HEK293 (cell line): ENCODE results near the gene TMED1.
A peak's percentile ranks its signal among the peaks of the same experiment; 100 is the strongest.

ENCODE experiments used
- CTCF ChIA-PET: fragments of 350-600 bp; formaldehyde crosslinking; extraction: SDS; loops from one replicate; lab custom pipeline; 2021; ENCODE audit warnings: antibody characterized with exemption; lab: Yijun Ruan, JAX
- POLR2A ChIA-PET: fragments of 300-600 bp; formaldehyde crosslinking; extraction: SDS; loops from one replicate; lab custom pipeline; 2020; ENCODE audit warnings: antibody characterized with exemption, inconsistent platforms; lab: Yijun Ruan, JAX
- H3K27ac ChIP-seq: fragments of 200-500 bp; sonication (Bioruptor generic); 2 replicates; pipeline ENCODE4 v1.5.1; 2014; ENCODE audit warnings: low read depth, low read length, control low read depth, inconsistent platforms; ENCODE audit errors: extremely low read depth
- H3K36me3 ChIP-seq, 2 experiments: fragments of 200-500 bp in 1 of 2; sonication (Bioruptor generic) in 1 of 2; 1 replicate in 1 of 2; 2 replicates in 1 of 2; pipeline ENCODE4 v1.5.1; 2014 to 2017; ENCODE audit warnings: inconsistent platforms in 2 of 2, low read length in 2 of 2; ENCODE audit not compliant: control insufficient read depth in 2 of 2, insufficient read depth in 1 of 2
- H3K4me1 ChIP-seq: fragments of 200-500 bp; sonication (Bioruptor generic); 2 replicates; pipeline ENCODE4 v1.5.1; 2014; ENCODE audit warnings: mild to moderate bottlenecking, low read length, inconsistent platforms; ENCODE audit not compliant: control insufficient read depth, insufficient read depth
- H3K4me3 ChIP-seq: 2 replicates; pipeline ENCODE4 v1.5.1; 2011; ENCODE audit warnings: low read depth, mild to moderate bottlenecking, control low read depth, low read length, moderate library complexity
- H3K9me3 ChIP-seq: fragments of 200-500 bp; sonication (Bioruptor generic); 2 replicates; pipeline ENCODE4 v1.5.1; 2014; ENCODE audit warnings: low read depth, low read length, inconsistent platforms; ENCODE audit not compliant: control insufficient read depth, insufficient read depth
- FEZF1 ChIP-seq: fragments of 450-650 bp; formaldehyde crosslinking; IDR thresholded peaks from 2 replicates; pipeline ENCODE4 v1.5.1; 2016; ENCODE audit warnings: missing biosample characterization, missing genetic modification characterization
- PRDM1 ChIP-seq: fragments of 450-650 bp; formaldehyde crosslinking; IDR thresholded peaks from 2 replicates; pipeline ENCODE4; 2016; ENCODE audit warnings: missing biosample characterization, missing genetic modification characterization
- PRDM10 ChIP-seq: fragments of 450-650 bp; formaldehyde crosslinking; IDR thresholded peaks from 2 replicates; pipeline ENCODE4 v1.5.1; 2016; ENCODE audit warnings: missing biosample characterization, missing genetic modification characterization
- PRDM4 ChIP-seq: fragments of 450-650 bp; formaldehyde crosslinking; IDR thresholded peaks from 2 replicates; pipeline ENCODE4 v1.5.1; 2017; ENCODE audit warnings: missing biosample characterization, missing genetic modification characterization
- ZBTB1 ChIP-seq: fragments of 450-650 bp; formaldehyde crosslinking; IDR thresholded peaks from 2 replicates; pipeline ENCODE4 v1.5.1; 2016; ENCODE audit warnings: missing biosample characterization, missing genetic modification characterization
- ZBTB20 ChIP-seq: fragments of 450-650 bp; formaldehyde crosslinking; IDR thresholded peaks from 2 replicates; pipeline ENCODE4 v1.5.1; 2016; ENCODE audit warnings: missing biosample characterization, missing genetic modification characterization
- ZNF18 ChIP-seq: fragments of 450-650 bp; formaldehyde crosslinking; IDR thresholded peaks from 2 replicates; pipeline ENCODE4 v1.5.1; 2016; ENCODE audit warnings: missing biosample characterization, missing genetic modification characterization
- ZNF202 ChIP-seq: fragments of 450-650 bp; formaldehyde crosslinking; IDR thresholded peaks from 2 replicates; pipeline ENCODE4 v1.5.1; 2016; ENCODE audit warnings: missing biosample characterization, missing genetic modification characterization, borderline replicate concordance
- ZNF341 ChIP-seq: fragments of 450-650 bp; formaldehyde crosslinking; IDR thresholded peaks from 2 replicates; pipeline ENCODE4; 2016; ENCODE audit warnings: low read depth, missing biosample characterization, missing genetic modification characterization
- ZNF416 ChIP-seq: fragments of 450-650 bp; formaldehyde crosslinking; IDR thresholded peaks from 2 replicates; pipeline ENCODE4 v1.5.1; 2016; ENCODE audit warnings: missing biosample characterization, missing genetic modification characterization
- ZNF473 ChIP-seq: fragments of 450-650 bp; formaldehyde crosslinking; IDR thresholded peaks from 2 replicates; pipeline ENCODE4 v1.5.1; 2017; ENCODE audit warnings: missing biosample characterization, missing genetic modification characterization
- ZNF530 ChIP-seq: fragments of 450-650 bp; formaldehyde crosslinking; IDR thresholded peaks from 2 replicates; pipeline ENCODE4 v1.5.1; 2016; ENCODE audit warnings: low read depth, missing biosample characterization, missing genetic modification characterization
- ZNF560 ChIP-seq: fragments of 450-650 bp; formaldehyde crosslinking; IDR thresholded peaks from 2 replicates; pipeline ENCODE4 v1.5.1; 2017; ENCODE audit warnings: missing biosample characterization, missing genetic modification characterization, borderline replicate concordance
- ZNF561 ChIP-seq: fragments of 450-650 bp; IDR thresholded peaks from 2 replicates; pipeline ENCODE4 v1.5.1; 2018; ENCODE audit warnings: missing biosample characterization, missing genetic modification characterization, borderline replicate concordance
- ZNF830 ChIP-seq: fragments of 450-650 bp; IDR thresholded peaks from 2 replicates; pipeline ENCODE4 v1.5.0; 2018; ENCODE audit warnings: missing biosample characterization, missing genetic modification characterization, low read depth, mild to moderate bottlenecking, moderate library complexity

Gene TMED1

GRCh38 chr19:10874024-10874423, 38.0 kb upstream of the TMED1 start (continued):
- TF ChIP-seq ZNF18 (no peak), ZNF416 (tag by site-specific recombination) (no peak), ZNF202 (tag by site-specific recombination) (no peak), ZNF560 (tag by site-specific recombination) (0 out of 2 replicates have a peak, but pooled peaks have one; percentile 4)

GRCh38 chr19:10872546-10873107, 36.6 kb upstream of the TMED1 start:
- ChIA-PET POLR2A (interaction anchor here (1.0 kb wide), 1 partner anchor 55 kb away, joined by 3 read pairs; no protein-coding TSS in a partner anchor), CTCF (interaction anchor here (0.8 to 3.0 kb wide), 10 partner anchors 8 to 291 kb away, joined by 3 to 20 read pairs (median 6); partner anchors contain the start of gene DNM2)
- Histone ChIP-seq H3K36me3 (peaks cover 13 to 16% of the 10 kb centered on the region in 2 experiments; a peak in 2 of 3 replicates), H3K4me1 (no peaks in the 10 kb centered on the region), H3K27ac (peak overlapping the region; percentile 64; the same call in 1 of the 2 replicates), H3K4me3 (peak overlapping the region; percentile 88), H3K9me3 (no peaks in the 10 kb centered on the region)
- TF ChIP-seq ZNF473 (tag by site-specific recombination) (no peak), PRDM10 (peak; percentile 82), ZNF341 (peak; percentile 7; the same call in 1 of the 2 replicates), PRDM4 (tag by site-specific recombination) (peak; percentile 94), ZNF530 (tag by site-specific recombination) (no peak), ZBTB1 (no peak), ZNF830 (tag by site-specific recombination) (no peak), PRDM1 (peak; percentile 49; the same call in 1 of the 2 replicates), ZNF561 (tag by site-specific recombination) (peak; percentile 20; the same call in 1 of the 2 replicates), ZBTB20 (tag by site-specific recombination) (0 out of 2 replicates have a peak, but pooled peaks have one; percentile 5), FEZF1 (tag by site-specific recombination) (no peak)
